ENCODE data around the gene CNDP2.

The CNDP2 gene

GRCh38 chr18:74533666-74534065 is 37.5 kb downstream of the CNDP2 start:
- no peak for TF ChIP-seq CTCF (IDR thresholded peaks at IDR 0.05; ENCODE audit: insufficient read depth, low read depth, low read length, missing control alignments)
- H3K4me3 ChIP-seq (ENCODE audit: low read depth, low read length) = no peak overlapping the region
- no peak for DNase-seq (ENCODE audit: low read depth)

- H3K4me3 ChIP-seq (ENCODE audit: low read depth, low read length) = no peak within 1 kb of the TSS
- no peak for DNase-seq (ENCODE audit: low read depth)
- TF ChIP-seq CTCF (IDR thresholded peaks at IDR 0.05; ENCODE audit: insufficient read depth, low read depth, low read length, missing control alignments) = no peak
Measured at GRCh38 chr18:74534150-74534969, 38.2 kb downstream of the CNDP2 start, which contains the start of gene CNDP1. TSS of gene CNDP1 (plus strand) at chr18:74534500. CDS start at chr18:74534668, 168 bp downstream.

GRCh38 chr18:74534981-74535649 is 39.0 kb downstream of the CNDP2 start:
- no peak for TF ChIP-seq CTCF (IDR thresholded peaks at IDR 0.05; ENCODE audit: insufficient read depth, low read depth, low read length, missing control alignments)
- no peak overlapping the region for H3K4me3 ChIP-seq (ENCODE audit: low read depth, low read length)
- peak; percentile 66 for DNase-seq (ENCODE audit: low read depth)

GRCh38 chr18:74539289-74539688 is 43.1 kb downstream of the CNDP2 start:
- no peak for TF ChIP-seq CTCF (IDR thresholded peaks at IDR 0.05; ENCODE audit: insufficient read depth, low read depth, low read length, missing control alignments)

GRCh38 chr18:74540652-74541421 is 44.7 kb downstream of the CNDP2 start:
- no peak for TF ChIP-seq CTCF (IDR thresholded peaks at IDR 0.05; ENCODE audit: insufficient read depth, low read depth, low read length, missing control alignments)
- no peak overlapping the region for H3K4me3 ChIP-seq (ENCODE audit: low read depth, low read length)
- DNase-seq (ENCODE audit: low read depth) = no peak

More at GRCh38 chr18:74539289-74539688, 43.1 kb downstream of the CNDP2 start:
- H3K4me3 ChIP-seq (ENCODE audit: low read depth, low read length) = no peak overlapping the region
- DNase-seq (ENCODE audit: low read depth) = no peak

GRCh38 chr18:74541703-74542555 is 45.8 kb downstream of the CNDP2 start:
- H3K4me3 ChIP-seq (ENCODE audit: low read depth, low read length) = no peak overlapping the region
- no peak for DNase-seq (ENCODE audit: low read depth)
- no peak for TF ChIP-seq CTCF (IDR thresholded peaks at IDR 0.05; ENCODE audit: insufficient read depth, low read depth, low read length, missing control alignments)
